Measurements from ENCODE around the gene EPM2AIP1.

The EPM2AIP1 gene

GRCh38 chr3:36944641-36945270, 48.2 kb downstream of the EPM2AIP1 start, which contains the start of gene TRANK1:
TRANK1 (minus strand) TSS chr3:36945054; CDS start chr3:36944809, 245 bp downstream.
- DNase-seq: peak; percentile 86

- DNase-seq: peak; percentile 59
These were observed 48.8 kb downstream of the EPM2AIP1 start for GRCh38 chr3:36944012-36944640.

GRCh38 chr3:36943601-36944000, 49.3 kb downstream of the EPM2AIP1 start:
- no peak for DNase-seq

GRCh38 chr3:36942638-36943248, 50.2 kb downstream of the EPM2AIP1 start:
- no peak for DNase-seq

GRCh38 chr3:36941658-36942057, 51.3 kb downstream of the EPM2AIP1 start:
- DNase-seq: no peak

GRCh38 chr3:36941162-36941561, 51.8 kb downstream of the EPM2AIP1 start:
- no peak for DNase-seq

- no peak for DNase-seq
These were observed 55.4 kb downstream of the EPM2AIP1 start for GRCh38 chr3:36937492-36937891.
